GM12801 (cell line): ENCODE results near the gene PDGFB.

ENCODE experiments used
- TF ChIP-seq, protein P1 (sequence below): IDR thresholded peaks from one replicate; pipeline ENCODE4 v1.5.1; 2011; ENCODE audit warnings: control low read depth; ENCODE audit not compliant: insufficient read length; ENCODE audit errors: extremely low read depth

Gene PDGFB

DNA sequence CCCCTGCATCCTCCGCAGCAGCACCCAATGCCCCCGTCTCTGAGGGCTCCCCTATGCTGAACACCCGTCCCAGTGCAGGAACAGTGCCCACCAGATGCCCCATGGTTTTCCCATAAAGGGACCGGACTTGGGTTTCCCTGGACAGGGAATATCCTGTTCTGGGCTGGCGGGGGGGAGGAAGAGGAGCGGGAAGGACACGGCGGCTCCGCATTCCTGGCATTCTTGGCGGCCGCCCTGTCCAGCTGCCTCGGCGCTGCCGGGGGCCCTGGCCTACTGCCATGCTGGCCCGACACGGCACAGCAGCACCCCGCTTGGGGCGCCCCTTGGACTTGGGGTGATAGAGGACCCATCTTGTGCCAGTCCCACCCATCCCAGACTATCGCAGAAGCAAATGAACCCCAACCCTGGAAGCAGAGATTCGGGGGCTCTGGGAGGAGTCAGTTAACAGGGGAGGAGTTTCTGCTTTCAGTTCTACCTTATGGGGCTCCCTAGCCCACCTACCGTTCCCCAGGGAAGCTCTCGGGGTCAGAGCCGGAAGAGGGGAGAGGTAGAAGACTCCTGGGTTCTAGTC, 68.6 kb downstream of the PDGFB start:
- TF ChIP-seq, protein P1, sequence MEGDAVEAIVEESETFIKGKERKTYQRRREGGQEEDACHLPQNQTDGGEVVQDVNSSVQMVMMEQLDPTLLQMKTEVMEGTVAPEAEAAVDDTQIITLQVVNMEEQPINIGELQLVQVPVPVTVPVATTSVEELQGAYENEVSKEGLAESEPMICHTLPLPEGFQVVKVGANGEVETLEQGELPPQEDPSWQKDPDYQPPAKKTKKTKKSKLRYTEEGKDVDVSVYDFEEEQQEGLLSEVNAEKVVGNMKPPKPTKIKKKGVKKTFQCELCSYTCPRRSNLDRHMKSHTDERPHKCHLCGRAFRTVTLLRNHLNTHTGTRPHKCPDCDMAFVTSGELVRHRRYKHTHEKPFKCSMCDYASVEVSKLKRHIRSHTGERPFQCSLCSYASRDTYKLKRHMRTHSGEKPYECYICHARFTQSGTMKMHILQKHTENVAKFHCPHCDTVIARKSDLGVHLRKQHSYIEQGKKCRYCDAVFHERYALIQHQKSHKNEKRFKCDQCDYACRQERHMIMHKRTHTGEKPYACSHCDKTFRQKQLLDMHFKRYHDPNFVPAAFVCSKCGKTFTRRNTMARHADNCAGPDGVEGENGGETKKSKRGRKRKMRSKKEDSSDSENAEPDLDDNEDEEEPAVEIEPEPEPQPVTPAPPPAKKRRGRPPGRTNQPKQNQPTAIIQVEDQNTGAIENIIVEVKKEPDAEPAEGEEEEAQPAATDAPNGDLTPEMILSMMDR: no peak

DNA sequence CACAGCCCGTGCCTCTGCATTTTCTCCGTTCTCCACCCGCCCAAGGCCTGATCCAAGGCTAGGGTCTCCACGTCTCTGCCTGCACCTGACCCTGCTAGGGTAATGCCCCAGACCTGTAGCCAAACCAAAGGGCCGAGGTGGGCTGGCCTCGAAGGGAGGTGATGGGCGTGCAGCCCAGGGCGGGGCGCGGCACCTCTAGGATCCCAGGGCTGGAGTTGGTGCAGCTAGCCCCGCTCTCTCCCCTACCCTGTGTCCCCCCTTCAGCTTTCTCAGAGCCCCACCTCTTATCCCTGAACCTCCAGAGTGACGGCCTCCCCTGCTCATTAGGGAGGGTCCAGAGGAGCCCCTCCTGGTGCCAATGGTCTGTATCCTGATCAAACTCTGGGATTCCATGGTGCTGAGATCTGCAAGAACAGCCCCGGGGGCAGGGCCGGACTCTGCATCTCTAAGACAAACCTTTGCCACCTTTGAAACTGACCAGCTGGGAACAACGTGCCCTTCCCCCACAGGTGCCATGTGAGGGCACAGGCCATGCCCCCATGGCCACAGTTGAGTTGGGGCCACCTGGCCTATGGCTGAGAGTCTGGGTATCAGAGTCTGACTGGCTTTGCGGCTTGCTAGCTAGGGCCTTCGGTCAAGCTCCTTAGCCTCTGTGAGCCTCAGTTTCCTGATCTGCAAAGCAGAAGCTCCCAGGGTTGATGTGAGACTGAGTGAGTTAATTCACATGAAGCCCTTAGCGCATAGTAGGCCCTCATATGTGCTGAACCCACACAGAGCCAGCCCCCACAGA, 69.2 kb downstream of the PDGFB start:
- TF ChIP-seq, protein P1: no peak

DNA sequence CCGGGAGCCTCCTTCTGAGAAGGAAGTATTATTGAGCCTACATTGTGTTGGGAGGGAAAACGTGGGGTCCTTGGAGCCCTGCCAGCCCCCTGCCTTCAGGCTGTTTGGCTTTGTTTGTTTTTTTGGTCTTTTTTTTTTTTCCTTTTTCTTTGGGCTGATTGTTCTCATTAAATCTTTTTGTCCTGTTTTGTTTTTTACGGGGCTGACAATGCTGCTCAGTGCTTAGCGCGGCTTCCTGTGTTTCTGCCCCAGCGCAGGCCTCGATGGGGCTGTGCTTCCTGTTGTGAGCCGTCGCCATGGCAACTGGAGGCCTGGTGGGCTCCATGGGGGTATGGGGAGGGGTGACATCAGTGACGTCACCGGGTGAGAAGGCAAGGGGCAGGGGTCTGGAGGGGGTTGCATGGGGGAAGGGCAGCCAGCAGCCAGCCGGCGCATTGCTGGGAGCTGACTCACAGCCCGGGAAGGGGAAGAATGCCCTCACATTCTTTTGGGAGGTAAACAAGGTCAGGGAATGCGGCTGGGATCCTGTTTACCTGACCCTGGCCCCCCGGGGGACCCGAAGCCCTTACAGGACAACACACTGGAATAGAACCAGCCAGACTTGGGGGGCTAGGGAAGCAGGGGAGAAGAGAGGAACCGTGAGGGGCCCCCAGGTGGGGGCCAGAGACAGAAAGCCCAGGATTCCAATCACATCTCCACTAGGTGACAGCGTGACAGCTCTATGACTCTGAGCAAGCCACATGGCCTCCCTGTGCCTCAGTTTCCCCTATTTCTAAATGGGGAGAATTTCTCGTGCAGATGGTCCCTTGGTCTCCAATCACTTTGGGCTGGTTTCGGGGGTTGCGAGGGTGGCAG, 70.1 kb downstream of the PDGFB start:
- TF ChIP-seq, protein P1: no peak

DNA sequence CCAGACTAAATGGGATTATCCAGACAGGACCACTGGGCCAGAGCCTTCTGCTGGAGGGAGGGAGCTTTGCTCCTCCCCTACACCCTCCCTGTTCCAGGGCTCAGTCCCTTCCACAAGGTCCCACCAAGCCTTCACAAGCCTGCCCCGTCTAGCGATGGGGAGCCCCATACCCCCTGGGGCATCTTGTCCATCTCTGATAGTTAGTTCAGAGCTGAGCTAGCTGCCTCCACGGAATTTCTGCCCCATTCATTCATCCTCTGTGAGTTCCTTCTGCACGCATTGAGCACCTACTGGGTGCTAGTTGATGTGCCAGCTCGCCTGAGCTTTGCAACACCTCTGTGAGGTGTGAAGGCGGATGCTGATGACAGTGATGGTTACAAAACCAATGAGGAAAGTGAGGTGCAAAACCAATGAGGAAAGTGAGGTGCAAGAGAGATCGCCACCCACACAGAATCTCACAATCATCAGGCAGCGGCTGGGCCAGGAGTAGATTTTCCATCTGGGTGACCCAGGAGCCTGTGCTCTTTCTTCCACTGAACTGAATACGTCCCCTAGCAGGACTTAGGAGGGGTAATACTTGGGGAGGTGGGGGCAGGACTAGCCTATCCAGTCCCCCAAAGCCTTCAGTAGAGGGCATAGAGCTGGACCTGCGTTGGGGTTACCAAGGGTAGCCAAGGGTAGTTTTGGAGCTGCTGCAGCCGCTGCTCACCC, 70.8 kb downstream of the PDGFB start:
- TF ChIP-seq, protein P1: no peak
